HG03064 (cell line): Measurements from ENCODE around the gene KIF5A.

Experiments
- ATAC-seq: cut with Tn5 transposase; IDR thresholded peaks from one replicate; pipeline ENCODE4 v1.9.1; 2021; ENCODE audit warnings: low read depth; ENCODE audit not compliant: unreplicated experiment

Gene KIF5A

DNA sequence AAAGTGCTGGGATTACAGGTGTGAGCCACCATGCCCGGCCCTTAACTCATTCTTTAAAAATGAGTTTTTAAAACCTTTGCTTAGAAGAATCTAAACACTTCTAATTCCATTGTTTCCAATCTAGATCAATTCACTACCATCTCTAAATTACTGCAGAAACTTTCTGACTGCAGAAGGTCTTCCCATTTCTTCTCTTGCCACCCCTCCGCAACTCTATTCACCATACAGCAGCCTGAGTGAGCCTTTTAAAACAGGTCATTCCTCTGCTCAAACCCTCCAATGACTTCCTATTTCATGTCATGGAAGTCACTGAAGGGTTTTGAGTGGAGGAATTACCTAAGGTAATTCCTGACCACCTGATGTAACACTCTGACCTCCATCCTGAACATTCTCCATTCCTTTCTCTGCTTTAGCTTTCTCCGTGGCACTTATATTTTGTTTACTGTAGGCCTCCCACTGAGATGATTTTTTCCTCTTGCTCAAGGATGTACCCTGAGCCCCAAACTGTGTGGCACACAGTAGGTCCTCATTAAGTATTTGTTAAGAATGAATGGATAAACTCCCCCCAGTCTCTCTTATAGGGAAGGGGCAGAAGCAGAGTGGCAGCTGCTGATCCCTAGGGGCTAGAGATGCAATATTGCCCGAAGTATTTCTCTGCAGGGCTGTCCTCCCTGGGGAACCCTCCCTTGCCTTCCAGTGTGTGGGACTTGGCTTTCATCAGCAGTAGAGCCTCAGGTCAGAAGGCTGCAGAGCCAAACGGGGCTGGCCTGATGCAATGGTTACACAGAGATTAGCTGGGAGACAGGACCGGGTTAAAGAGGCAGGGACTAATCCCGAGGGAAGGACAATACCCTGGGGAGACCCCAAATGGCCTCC is 30.7 kb upstream of the KIF5A start:
- ATAC-seq: no peak

DNA sequence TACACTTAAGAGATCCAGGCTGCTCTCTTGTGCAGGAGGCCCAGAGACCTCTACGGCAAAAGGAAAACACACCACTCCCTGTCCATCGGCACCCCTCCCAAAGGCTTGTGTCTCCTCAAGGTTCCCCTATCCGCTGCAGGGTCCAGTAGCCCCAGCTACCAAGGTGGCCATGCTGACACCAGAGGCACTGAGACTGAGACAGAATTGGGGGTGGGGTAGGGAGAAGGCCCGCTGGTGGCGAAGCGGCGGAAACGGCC is 30.1 kb upstream of the KIF5A start:
- ATAC-seq: peak; percentile 0

- peak; percentile 60 for ATAC-seq
Measured at GRCh38 chr12:57520053-57520818, 29.6 kb upstream of the KIF5A start, which contains the start of gene DDIT3. TSS of gene DDIT3 (minus strand) at chr12:57520514. CDS start at chr12:57517406, 3,108 bp downstream.

DNA sequence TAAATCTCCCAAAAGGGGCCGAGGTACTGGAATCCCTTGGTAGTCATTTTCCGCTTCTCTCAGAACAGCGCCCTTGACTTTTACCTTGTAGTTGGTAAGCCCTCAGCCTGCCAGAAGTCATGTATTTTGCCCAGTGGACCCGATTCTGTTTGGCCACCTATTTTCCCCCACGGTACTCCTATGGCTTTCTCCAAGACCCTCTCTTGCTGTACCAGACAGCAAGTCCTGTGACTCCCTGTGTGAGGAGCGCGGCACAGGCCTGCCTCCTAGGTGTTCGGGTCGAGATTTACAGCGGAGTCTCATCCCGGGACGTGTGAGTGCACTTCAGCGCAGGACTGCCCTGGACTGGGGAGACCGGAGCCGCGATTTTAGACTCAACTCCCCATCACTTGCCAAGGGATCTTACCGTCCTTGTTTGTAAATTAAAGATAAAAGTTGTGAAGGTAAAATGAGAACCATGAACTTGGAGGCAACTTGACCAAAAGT is 28.3 kb upstream of the KIF5A start:
- no peak for ATAC-seq

- peak; percentile 41 for ATAC-seq
Measured at GRCh38 chr12:57522011-57522886, 27.6 kb upstream of the KIF5A start, which contains the start of gene MBD6. TSS of gene MBD6 (plus strand) at chr12:57522824. CDS start at chr12:57524304, 1,480 bp downstream.

DNA sequence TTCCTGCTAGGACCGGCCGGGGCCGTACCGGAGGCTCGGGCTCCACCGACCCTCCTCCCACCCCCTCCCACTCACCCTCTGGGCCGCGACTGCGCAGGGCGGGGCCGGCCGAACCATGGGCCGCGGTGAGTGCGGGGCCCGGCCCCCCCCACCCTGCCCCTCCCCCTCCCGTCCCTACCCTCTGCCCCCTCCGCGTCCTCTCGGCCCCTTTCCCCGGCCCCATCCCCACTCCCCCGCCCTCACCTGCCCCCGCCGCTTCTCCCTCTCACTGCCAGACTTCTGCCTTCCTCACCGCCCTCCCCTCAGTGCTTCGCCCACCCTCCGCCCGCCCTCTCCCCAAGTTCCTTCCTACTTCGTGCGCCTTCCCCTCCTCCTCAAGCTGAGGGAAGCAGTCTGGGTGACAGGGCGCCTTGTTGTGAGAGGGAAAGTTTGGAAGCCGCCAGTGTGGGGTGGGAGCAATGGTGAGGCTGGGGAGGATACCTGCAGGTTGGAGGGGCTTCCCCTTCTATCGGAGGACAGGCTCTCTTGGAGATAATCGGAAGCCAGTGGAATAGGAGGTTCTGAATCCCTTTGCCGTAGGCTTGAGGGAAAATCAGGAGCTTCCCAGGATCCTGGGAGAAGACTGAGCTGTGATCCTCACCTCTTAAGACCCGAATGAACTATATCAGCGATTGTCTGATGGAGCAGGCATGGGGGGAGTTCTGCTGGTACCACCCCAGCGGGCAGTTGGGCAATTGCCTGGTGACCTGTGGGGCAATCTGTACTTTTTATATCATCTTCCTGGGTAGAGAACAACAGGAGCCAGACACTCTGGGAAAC is 26.7 kb upstream of the KIF5A start:
- ATAC-seq: no peak

- ATAC-seq: no peak
Measured at GRCh38 chr12:57523706-57524614, 25.9 kb upstream of the KIF5A start.

- ATAC-seq: no peak
Measured at GRCh38 chr12:57524814-57525614, 24.8 kb upstream of the KIF5A start.

DNA sequence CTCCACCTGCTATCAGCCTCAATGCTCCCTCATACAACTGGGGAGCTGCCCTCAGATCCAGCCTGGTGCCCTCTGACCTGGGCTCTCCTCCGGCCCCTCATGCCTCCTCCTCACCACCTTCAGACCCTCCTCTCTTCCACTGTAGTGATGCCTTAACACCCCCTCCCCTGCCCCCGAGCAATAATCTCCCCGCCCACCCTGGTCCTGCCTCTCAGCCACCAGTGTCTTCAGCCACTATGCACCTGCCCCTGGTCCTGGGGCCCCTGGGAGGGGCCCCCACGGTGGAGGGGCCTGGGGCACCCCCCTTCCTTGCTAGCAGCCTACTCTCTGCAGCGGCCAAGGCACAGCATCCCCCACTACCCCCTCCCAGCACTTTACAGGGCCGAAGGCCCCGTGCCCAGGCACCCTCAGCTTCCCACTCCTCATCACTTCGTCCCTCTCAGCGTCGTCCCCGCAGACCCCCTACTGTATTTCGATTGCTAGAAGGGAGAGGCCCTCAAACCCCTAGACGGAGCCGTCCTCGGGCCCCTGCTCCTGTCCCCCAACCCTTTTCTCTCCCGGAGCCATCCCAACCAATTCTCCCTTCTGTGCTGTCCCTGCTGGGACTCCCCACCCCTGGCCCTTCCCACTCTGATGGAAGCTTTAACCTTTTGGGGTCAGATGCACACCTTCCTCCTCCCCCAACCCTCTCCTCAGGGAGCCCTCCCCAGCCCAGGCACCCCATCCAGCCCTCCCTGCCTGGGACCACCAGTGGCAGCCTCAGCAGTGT is 24.0 kb upstream of the KIF5A start:
- ATAC-seq: no peak

DNA sequence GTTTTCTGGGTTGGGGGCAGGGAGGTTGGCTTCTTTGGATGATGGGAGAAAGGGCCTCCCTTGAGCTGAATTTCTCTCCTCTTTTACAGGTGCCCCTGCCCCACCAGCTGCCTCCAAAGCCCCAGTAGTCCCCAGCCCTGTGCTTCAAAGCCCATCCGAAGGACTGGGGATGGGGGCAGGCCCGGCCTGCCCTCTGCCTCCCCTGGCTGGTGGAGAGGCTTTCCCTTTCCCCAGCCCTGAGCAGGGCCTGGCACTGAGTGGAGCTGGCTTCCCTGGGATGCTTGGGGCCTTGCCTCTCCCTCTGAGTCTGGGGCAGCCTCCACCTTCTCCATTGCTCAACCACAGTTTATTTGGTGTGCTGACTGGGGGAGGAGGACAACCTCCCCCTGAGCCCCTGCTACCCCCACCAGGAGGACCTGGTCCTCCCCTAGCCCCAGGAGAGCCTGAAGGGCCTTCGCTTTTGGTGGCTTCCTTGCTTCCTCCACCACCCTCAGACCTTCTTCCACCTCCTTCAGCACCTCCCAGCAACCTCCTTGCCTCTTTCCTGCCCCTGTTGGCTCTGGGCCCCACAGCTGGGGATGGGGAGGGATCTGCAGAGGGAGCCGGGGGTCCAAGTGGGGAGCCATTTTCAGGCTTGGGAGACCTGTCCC is 23.2 kb upstream of the KIF5A start:
- ATAC-seq: no peak

- ATAC-seq: no peak
Measured at GRCh38 chr12:57527184-57527583, 22.7 kb upstream of the KIF5A start.

- ATAC-seq: no peak
Measured at GRCh38 chr12:57528176-57528575, 21.7 kb upstream of the KIF5A start.

- ATAC-seq: no peak
Measured at GRCh38 chr12:57528831-57529555, 20.9 kb upstream of the KIF5A start.

GRCh38 chr12:57529831-57530230 is 20.0 kb upstream of the KIF5A start:
- no peak for ATAC-seq

DNA sequence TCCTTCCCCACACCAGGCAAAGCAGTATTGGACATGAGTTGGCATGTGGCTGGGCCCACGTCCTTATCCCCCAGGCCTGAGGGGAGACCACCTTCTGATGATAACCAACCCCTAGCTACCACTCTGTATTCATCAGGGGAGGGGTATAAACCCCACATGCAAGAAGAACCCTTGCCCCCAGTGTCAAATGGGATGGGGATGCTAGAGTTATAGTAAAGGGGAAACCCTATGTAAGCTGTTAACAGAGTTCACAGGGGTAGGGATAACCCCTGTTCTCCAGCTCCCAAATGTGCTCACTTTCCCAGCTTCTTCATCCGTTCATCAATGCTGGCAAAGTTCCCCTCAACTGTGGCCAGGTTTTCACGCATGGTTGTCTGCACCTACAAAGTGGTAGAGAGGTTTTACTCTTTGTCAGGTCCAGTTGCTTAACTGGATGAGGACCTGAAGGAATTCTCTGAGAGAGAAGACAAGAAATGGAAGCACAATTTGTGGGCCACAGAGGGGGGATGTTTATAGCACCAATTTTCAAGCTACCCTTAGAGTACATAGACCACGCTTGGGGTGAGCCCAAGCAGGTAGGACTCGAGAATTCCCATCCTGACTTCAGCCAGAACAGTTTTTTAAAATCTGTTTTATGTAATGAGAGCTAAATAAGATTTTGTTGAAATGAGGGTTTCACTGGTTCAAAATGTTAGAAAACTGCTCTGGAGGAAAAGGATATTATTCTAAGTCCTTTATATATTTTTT is 19.3 kb upstream of the KIF5A start:
- no peak for ATAC-seq
